K562 (cell line): ENCODE results near the gene ZMYND8. TPM values are rescaled to one million over a fixed set of nuclear protein-coding genes. Genes with fewer than 3 reads are reported as not detected.
"Not testable (repeated sequence)": the region's sequence is repeated elsewhere in the genome, so short reads cannot be mapped to it uniquely, and the experiment has no call there.

ENCODE experiments used
- ATAC-seq: fragments of 200-7000 bp; cut with Tn5 transposase; 3 replicates; pipeline ENCODE4 v1.9.1; 2020; ENCODE audit warnings: moderate library complexity
- BruUV-seq: library from RNA; stranded (reverse); fragments of 400-500 nt; replicated peaks from 2 replicates; lab custom pipeline; 2021; lab: Mats Ljungman, UMichigan
- CTCF ChIA-PET: fragments of 300-600 bp; formaldehyde crosslinking; extraction: SDS; loops from one replicate; lab custom pipeline; 2021; ENCODE audit warnings: low intra/inter-chr PET ratio; lab: Yijun Ruan, JAX
- POLR2A ChIA-PET: fragments of 300-600, 350-650 bp; sonication (Branson Sonifier 250); formaldehyde crosslinking; extraction: SDS; loops from one replicate; lab custom pipeline; 2021; ENCODE audit warnings: antibody characterized with exemption, inconsistent platforms; lab: Yijun Ruan, JAX
- DNase-seq, 4 experiments: peaks; one replicate each; pipeline versions ENCODE4 v3.0.0 to v3.0.0-alpha.2; 2011 to 2018; ENCODE audit warnings: low spot score in 3 of 4, mixed read lengths in 3 of 4; ENCODE audit errors: extremely low read depth in 1 of 4
- FAIRE-seq: peaks from 2 replicates; lab custom pipeline; 2011; peaks lifted over from hg19 to GRCh38; lab: Jason Lieb, UNC
- H2AFZ ChIP-seq: 2 replicates; pipeline ENCODE4 v1.6.0; 2011; ENCODE audit warnings: low read depth, low read length, control low read depth, inconsistent platforms
- H3K27ac ChIP-seq: fragments of 200-600 bp; 3 replicates; pipeline ENCODE4 v1.8.0; 2011; ENCODE audit warnings: low read depth, mild to moderate bottlenecking, control low read depth, inconsistent platforms, low read length, moderate library complexity, mixed read lengths; ENCODE audit errors: extremely low read depth
- H3K27me3 ChIP-seq, 2 experiments: fragments of 300-600 bp in 1 of 2; 2 replicates in 1 of 2; 3 replicates in 1 of 2; pipeline versions ENCODE4 v1.6.0 to v1.8.0; 2011; ENCODE audit warnings: inconsistent platforms in 2 of 2, low read length in 2 of 2, mild to moderate bottlenecking in 1 of 2, mixed read lengths in 1 of 2, moderate library complexity in 1 of 2; ENCODE audit not compliant: control insufficient read depth in 2 of 2, insufficient read depth in 2 of 2
- H3K36me3 ChIP-seq: fragments of 300-600 bp; 3 replicates; pipeline ENCODE4 v1.8.0; 2011; ENCODE audit warnings: mild to moderate bottlenecking, low read length, inconsistent platforms; ENCODE audit not compliant: control insufficient read depth, insufficient read depth
- H3K4me1 ChIP-seq, 2 experiments: fragments of 200-600 bp in 1 of 2; replicated peaks in 1 of 2; 2 replicates in 1 of 2; 3 replicates in 1 of 2; pipeline versions ENCODE4 v1.5.1 to v1.8.0; 2011; ENCODE audit warnings: inconsistent platforms in 2 of 2, low read length in 2 of 2, mild to moderate bottlenecking in 1 of 2, mixed read lengths in 1 of 2, moderate library complexity in 1 of 2; ENCODE audit not compliant: control insufficient read depth in 2 of 2, insufficient read depth in 2 of 2
- H3K4me2 ChIP-seq: 2 replicates; pipeline ENCODE4 v1.6.1; 2011; ENCODE audit warnings: low read length, control low read depth, inconsistent platforms, mixed read lengths; ENCODE audit not compliant: insufficient read depth
- H3K4me3 ChIP-seq: fragments of 200-600 bp; sonication (generic), shearing (Covaris generic); 2 replicates; pipeline ENCODE4 v1.5.1; 2016; ENCODE audit warnings: control low read depth, inconsistent platforms
- H3K79me2 ChIP-seq: fragments of 200-600 bp; 3 replicates; pipeline ENCODE4 v1.8.0; 2011; ENCODE audit warnings: low read length, inconsistent platforms; ENCODE audit not compliant: control insufficient read depth, insufficient read depth
- H3K9ac ChIP-seq, 2 experiments: 2 replicates each; pipeline versions ENCODE4 v1.6.0 to v1.6.1; 2011; ENCODE audit warnings: low read depth in 2 of 2, low read length in 2 of 2, control low read depth in 1 of 2, inconsistent platforms in 1 of 2, mild to moderate bottlenecking in 1 of 2, mixed read lengths in 1 of 2; ENCODE audit not compliant: insufficient read depth in 1 of 2
- H3K9me1 ChIP-seq: one replicate; pipeline ENCODE4 v1.6.0; 2011; ENCODE audit warnings: inconsistent platforms, mild to moderate bottlenecking, low read length, moderate library complexity; ENCODE audit not compliant: control insufficient read depth, insufficient read depth
- H3K9me3 ChIP-seq: replicated peaks from 2 replicates; pipeline ENCODE4 v1.5.1; 2011; ENCODE audit warnings: low read depth, low read length, inconsistent platforms; ENCODE audit not compliant: control insufficient read depth, insufficient read depth
- H4K20me1 ChIP-seq: replicated peaks from 2 replicates; pipeline ENCODE4 v1.6.1; 2011; ENCODE audit warnings: low read length, inconsistent platforms, mixed read lengths; ENCODE audit not compliant: control insufficient read depth, insufficient read depth
- CEBPB ChIP-seq: fragments of 450-650 bp; IDR thresholded peaks from 2 replicates; pipeline ENCODE4 v1.6.1; 2016; ENCODE audit warnings: missing genetic modification characterization, missing compliant biosample characterization
- WGBS: fragments of 100-300 bp; shearing (Covaris generic); methylation state at CpG from one replicate; pipeline ENCODE4 v1.1.6; 2016; ENCODE audit warnings: low coverage, mixed read lengths; ENCODE audit not compliant: insufficient coverage; ENCODE audit errors: missing lambda C conversion rate; 5-methylcytosine and 5-hydroxymethylcytosine counted together
- in situ Hi-C: fragments of 300-500 bp; cut with MboI; formaldehyde crosslinking; loops from 4 replicates; pipeline ENCODE4 v1.15.0; 2018; ENCODE audit warnings: inconsistent platforms, mixed read lengths
- intact Hi-C: fragments of 100-400 bp; cut with micrococcal nuclease; formaldehyde crosslinking; loops from 2 replicates; pipeline ENCODE4 v1.14.2; 2022
- polyA plus RNA-seq, 8 experiments: library from polyadenylated mRNA; depleted of rRNA in 4 of 8; stranded (reverse) in 5 of 8; unstranded in 3 of 8; fragments of >200 nt; fragmentation: Nextera tagmentation in 2 of 8; fragmentation: Illumina TruSeq in 1 of 8; extraction: Ambion mirVana in 2 of 8; extraction: Trizol in 1 of 8; gene quantifications; 2 replicates each; pipeline versions ENCODE4 v1.2.1 to v1.2.3, GENCODE V29; 2011 to 2014; ENCODE audit warnings: inconsistent platforms in 1 of 8, missing spikeins in 1 of 8
- total RNA-seq, 7 experiments: library from RNA; depleted of rRNA in 6 of 7; stranded (reverse); fragments of >200 nt in 6 of 7; fragmentation: Illumina TruSeq in 2 of 7; extraction: Trizol in 2 of 7; gene quantifications; 2 replicates each; pipeline versions ENCODE4 v1.2.1 to v1.2.3, GENCODE V29; 2011 to 2021; ENCODE audit warnings: low replicate concordance in 1 of 7
- TF ChIP-seq, protein P1 (sequence below), 3 experiments: fragments of 200-800 bp in 1 of 3; fragments of 250-450 bp in 1 of 3; fragments of 450-650 bp in 1 of 3; sonication (Bioruptor Pico) in 1 of 3; sonication (Bioruptor generic) in 1 of 3; formaldehyde crosslinking in 1 of 3; IDR thresholded peaks; 2 replicates each; pipeline versions ENCODE4 v1.6.1 to v1.8.0; 2016 to 2022; ENCODE audit warnings: mild to moderate bottlenecking in 2 of 3, missing genetic modification characterization in 2 of 3, missing compliant biosample characterization in 1 of 3, moderate library complexity in 1 of 3

ZMYND8 gene
- total and polyA plus RNA-seq, 9 of the 15 experiments (the other 6 are each of a cell fraction or from before 2014, with no cell fraction given) = 31.8 to 148 (median 71.9) TPM

DNA sequence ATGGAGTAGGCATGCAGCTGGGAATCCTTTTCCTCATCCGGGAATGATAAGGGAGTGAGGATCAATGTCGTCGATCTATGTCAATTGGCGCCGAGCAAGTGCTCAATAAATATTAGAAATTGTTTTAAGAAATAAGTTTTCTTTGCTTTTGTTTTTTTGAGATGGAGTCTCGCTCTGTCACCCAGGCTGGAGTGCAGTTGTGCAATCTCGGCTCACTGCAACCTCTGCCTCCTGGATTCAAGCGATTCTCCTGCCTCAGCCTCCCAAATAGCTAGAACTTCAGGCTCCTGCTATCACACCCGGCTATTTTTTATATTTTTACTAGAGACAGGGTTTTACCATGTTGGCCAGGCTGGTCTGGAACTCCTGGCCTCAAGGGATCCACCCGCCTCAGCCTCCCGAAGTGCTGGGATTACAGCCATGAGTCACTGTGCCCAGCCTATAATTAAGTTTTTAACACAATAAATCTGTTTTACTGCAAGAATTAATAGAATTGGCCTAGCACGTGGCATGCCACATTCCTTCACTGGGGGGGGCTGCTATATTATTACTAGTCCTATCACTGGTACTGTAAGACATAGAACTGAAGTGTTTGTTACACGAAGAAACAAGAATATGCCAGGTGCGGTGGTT lies 92.2 kb downstream of the ZMYND8 start:
- FAIRE-seq, in situ Hi-C loops, H3K9ac ChIP-seq, H3K27ac ChIP-seq, CTCF ChIA-PET, BruUV-seq, H3K27me3 ChIP-seq, H3K4me2 ChIP-seq, intact Hi-C loops, H3K9me3 ChIP-seq, DNase-seq, ATAC-seq, H3K9me1 ChIP-seq, H2AFZ ChIP-seq, H3K4me1 ChIP-seq, H3K4me3 ChIP-seq: not testable (repeated sequence)
- Histone ChIP-seq H4K20me1 (peaks cover 49% of the 10 kb centered on the region), H3K36me3 (peaks cover 95% of the 10 kb centered on the region), H3K79me2 (peaks cover 93% of the 10 kb centered on the region)
- POLR2A ChIA-PET = interaction anchor here (1.2 to 2.1 kb wide), 2 partner anchors 10 kb away, joined by 4 to 6 read pairs; no protein-coding TSS in a partner anchor
- TF ChIP-seq CEBPB (tag) = 0 out of 2 replicates have a peak, but pooled peaks have one; percentile 15
- TF ChIP-seq, protein P1, sequence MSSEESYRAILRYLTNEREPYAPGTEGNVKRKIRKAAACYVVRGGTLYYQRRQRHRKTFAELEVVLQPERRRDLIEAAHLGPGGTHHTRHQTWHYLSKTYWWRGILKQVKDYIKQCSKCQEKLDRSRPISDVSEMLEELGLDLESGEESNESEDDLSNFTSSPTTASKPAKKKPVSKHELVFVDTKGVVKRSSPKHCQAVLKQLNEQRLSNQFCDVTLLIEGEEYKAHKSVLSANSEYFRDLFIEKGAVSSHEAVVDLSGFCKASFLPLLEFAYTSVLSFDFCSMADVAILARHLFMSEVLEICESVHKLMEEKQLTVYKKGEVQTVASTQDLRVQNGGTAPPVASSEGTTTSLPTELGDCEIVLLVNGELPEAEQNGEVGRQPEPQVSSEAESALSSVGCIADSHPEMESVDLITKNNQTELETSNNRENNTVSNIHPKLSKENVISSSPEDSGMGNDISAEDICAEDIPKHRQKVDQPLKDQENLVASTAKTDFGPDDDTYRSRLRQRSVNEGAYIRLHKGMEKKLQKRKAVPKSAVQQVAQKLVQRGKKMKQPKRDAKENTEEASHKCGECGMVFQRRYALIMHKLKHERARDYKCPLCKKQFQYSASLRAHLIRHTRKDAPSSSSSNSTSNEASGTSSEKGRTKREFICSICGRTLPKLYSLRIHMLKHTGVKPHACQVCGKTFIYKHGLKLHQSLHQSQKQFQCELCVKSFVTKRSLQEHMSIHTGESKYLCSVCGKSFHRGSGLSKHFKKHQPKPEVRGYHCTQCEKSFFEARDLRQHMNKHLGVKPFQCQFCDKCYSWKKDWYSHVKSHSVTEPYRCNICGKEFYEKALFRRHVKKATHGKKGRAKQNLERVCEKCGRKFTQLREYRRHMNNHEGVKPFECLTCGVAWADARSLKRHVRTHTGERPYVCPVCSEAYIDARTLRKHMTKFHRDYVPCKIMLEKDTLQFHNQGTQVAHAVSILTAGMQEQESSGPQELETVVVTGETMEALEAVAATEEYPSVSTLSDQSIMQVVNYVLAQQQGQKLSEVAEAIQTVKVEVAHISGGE (CRISPR knock-in tag; IDR thresholded peaks at IDR 0.05) = peak in 1 of 3 experiments; percentile 88; a peak in 1 of 6 replicates
- WGBS = 90% methylated on average over 13 of the region's 14 CpGs
